Calu3 (cell line): ENCODE data around the gene PI4KA. TPM values are rescaled to one million over a fixed set of nuclear protein-coding genes. Genes with fewer than 3 reads are reported as not detected.

ENCODE experiments used
- BruUV-seq: library from RNA; stranded (reverse); fragments of 400-500 nt; replicated peaks from 2 replicates; lab custom pipeline; 2021; lab: Mats Ljungman, UMichigan
- CTCF ChIA-PET: fragments of 300-600 bp; sonication (Branson Sonifier 250); formaldehyde crosslinking; loops from one replicate; lab custom pipeline; 2022; ENCODE audit warnings: antibody characterized with exemption; lab: Charles Lee
- DNase-seq: peaks from one replicate; pipeline ENCODE4 v3.0.0; 2022
- H3K27ac Mint-ChIP-seq: one replicate; pipeline ENCODE4 v1.8.0; 2022; ENCODE audit warnings: mixed read lengths; ENCODE audit not compliant: unreplicated experiment
- H3K27me3 Mint-ChIP-seq: one replicate; pipeline ENCODE4 v1.8.0; 2022; ENCODE audit warnings: mixed read lengths; ENCODE audit not compliant: unreplicated experiment
- H3K36me3 Mint-ChIP-seq: one replicate; pipeline ENCODE4 v1.8.0; 2022; ENCODE audit warnings: mild to moderate bottlenecking, moderate library complexity, mixed read lengths; ENCODE audit not compliant: insufficient read depth, unreplicated experiment
- H3K4me1 Mint-ChIP-seq: one replicate; pipeline ENCODE4 v1.8.0; 2022; ENCODE audit warnings: mild to moderate bottlenecking, low read depth, mixed read lengths; ENCODE audit not compliant: unreplicated experiment
- H3K4me3 Mint-ChIP-seq: one replicate; pipeline ENCODE4 v1.8.0; 2022; ENCODE audit warnings: mild to moderate bottlenecking, low read depth, moderate library complexity, mixed read lengths; ENCODE audit not compliant: unreplicated experiment
- H3K9me3 Mint-ChIP-seq: one replicate; pipeline ENCODE4 v1.8.0; 2022; ENCODE audit warnings: low read depth, mixed read lengths; ENCODE audit not compliant: unreplicated experiment
- CTCF ChIP-seq: fragments of 200-600 bp; IDR thresholded peaks from one replicate; pipeline ENCODE4 v1.8.0; 2022; ENCODE audit warnings: antibody characterized with exemption; ENCODE audit not compliant: unreplicated experiment
- intact Hi-C: fragments of 100-400 bp; cut with micrococcal nuclease; formaldehyde crosslinking; loops from one replicate; pipeline ENCODE4 v1.10.0; 2022; ENCODE audit not compliant: unreplicated experiment
- total RNA-seq: library from RNA; stranded (reverse); gene quantifications from 2 replicates; pipeline ENCODE4 v1.2.3, GENCODE V29; 2022

The PI4KA gene
- total RNA-seq, 1 experiment from 2014 or later = 77.9 TPM

- BruUV-seq = no TSS peak
Observed at GRCh38 chr22:20847318-20847822, 11.2 kb downstream of the PI4KA start.

GRCh38 chr22:20844055-20845037, 14.3 kb downstream of the PI4KA start:
- TF ChIP-seq CTCF = no peak
- peaks cover 49% of the 10 kb centered on the region for H3K4me1 Mint-ChIP-seq
- intact Hi-C loops = no loop called here
- no peak overlapping the region for H3K27ac Mint-ChIP-seq
- no peaks in the 10 kb centered on the region for H3K36me3 Mint-ChIP-seq
- H3K27me3 Mint-ChIP-seq = no peaks in the 10 kb centered on the region
- DNase-seq = no peak
- no peak overlapping the region for H3K4me3 Mint-ChIP-seq
- no TSS peak for BruUV-seq
- no peaks in the 10 kb centered on the region for H3K9me3 Mint-ChIP-seq
- CTCF ChIA-PET = interaction anchor here (0.8 to 1.4 kb wide), 3 partner anchors 22 to 67 kb away, joined by 3 to 4 read pairs (median 3); no protein-coding TSS in a partner anchor

More at GRCh38 chr22:20847318-20847822, 11.2 kb downstream of the PI4KA start:
- Mint-ChIP-seq H3K27me3 (no peaks in the 10 kb centered on the region), H3K9me3 (no peaks in the 10 kb centered on the region), H3K4me1 (peaks cover 29% of the 10 kb centered on the region), H3K27ac (no peak overlapping the region), H3K36me3 (no peaks in the 10 kb centered on the region), H3K4me3 (no peak overlapping the region)
- intact Hi-C loops = no loop called here
- TF ChIP-seq CTCF = no peak
- no peak for DNase-seq
- CTCF ChIA-PET = interaction anchor here (0.7 kb wide), 1 partner anchor 13 kb away, joined by 3 read pairs; no protein-coding TSS in a partner anchor

- no TSS peak for BruUV-seq
- H3K9me3 Mint-ChIP-seq = no peaks in the 10 kb centered on the region
- no peak for DNase-seq
- intact Hi-C loops = no loop called here
- H3K27ac Mint-ChIP-seq = no peak overlapping the region
- no peaks in the 10 kb centered on the region for H3K27me3 Mint-ChIP-seq
- peaks cover 49% of the 10 kb centered on the region for H3K4me1 Mint-ChIP-seq
- CTCF ChIA-PET = no interaction called here
- H3K4me3 Mint-ChIP-seq = no peak overlapping the region
- no peaks in the 10 kb centered on the region for H3K36me3 Mint-ChIP-seq
- no peak for TF ChIP-seq CTCF
Observed at GRCh38 chr22:20843501-20843900, 15.1 kb downstream of the PI4KA start.

GRCh38 chr22:20840646-20841371, 17.8 kb downstream of the PI4KA start:
- intact Hi-C loops = no loop called here
- H3K36me3 Mint-ChIP-seq = no peaks in the 10 kb centered on the region
- CTCF ChIA-PET = no interaction called here
- H3K27ac Mint-ChIP-seq = no peak overlapping the region
- no TSS peak for BruUV-seq
- H3K27me3 Mint-ChIP-seq = no peaks in the 10 kb centered on the region
- no peak for DNase-seq
- no peak for TF ChIP-seq CTCF
- H3K9me3 Mint-ChIP-seq = no peaks in the 10 kb centered on the region
- H3K4me3 Mint-ChIP-seq = no peak overlapping the region
- H3K4me1 Mint-ChIP-seq = peaks cover 49% of the 10 kb centered on the region
